HUES6 (cell line): ENCODE results near the gene UNC13B.
"Not testable (repeated sequence)": the region's sequence is repeated elsewhere in the genome, so short reads cannot be mapped to it uniquely, and the experiment has no call there.

Experiments
- H3K27ac ChIP-seq: 2 replicates; pipeline ENCODE4 v1.7.0; 2013; ENCODE audit warnings: low read depth, mild to moderate bottlenecking, low read length, inconsistent platforms
- H3K27me3 ChIP-seq: 2 replicates; pipeline ENCODE4 v1.6.1; 2013; ENCODE audit warnings: low read length; ENCODE audit not compliant: control insufficient read depth, insufficient read depth
- H3K36me3 ChIP-seq: 2 replicates; pipeline ENCODE4 v1.6.1; 2013; ENCODE audit warnings: low read length; ENCODE audit not compliant: control insufficient read depth, insufficient read depth
- H3K4me1 ChIP-seq: 2 replicates; pipeline ENCODE4 v1.6.1; 2013; ENCODE audit warnings: low read length; ENCODE audit not compliant: control insufficient read depth, insufficient read depth
- H3K4me3 ChIP-seq: 2 replicates; pipeline ENCODE4 v1.5.1; 2013; ENCODE audit warnings: low read depth, low read length
- H3K9ac ChIP-seq: one replicate; pipeline ENCODE4 v1.6.1; 2013; ENCODE audit warnings: mild to moderate bottlenecking, low read length
- H3K9me3 ChIP-seq: 2 replicates; pipeline ENCODE4 v1.6.1; 2013; ENCODE audit warnings: low read depth, low read length; ENCODE audit not compliant: control insufficient read depth, insufficient read depth

The UNC13B gene

GRCh38 chr9:35407846-35408245 is 246.0 kb downstream of the UNC13B start:
- Histone ChIP-seq H3K9me3 (no peaks in the 10 kb centered on the region), H3K4me1 (peaks cover 18% of the 10 kb centered on the region), H3K4me3 (no peak overlapping the region), H3K27me3 (no peaks in the 10 kb centered on the region), H3K36me3 (peaks cover 14% of the 10 kb centered on the region), H3K9ac (no peak overlapping the region), H3K27ac (no peak overlapping the region)

GRCh38 chr9:35409434-35409833 is 247.6 kb downstream of the UNC13B start:
- H3K9me3 ChIP-seq, H3K9ac ChIP-seq, H3K4me3 ChIP-seq, H3K27me3 ChIP-seq, H3K36me3 ChIP-seq, H3K27ac ChIP-seq: not testable (repeated sequence)
- H3K4me1 ChIP-seq = peaks cover 18% of the 10 kb centered on the region

- Histone ChIP-seq H3K9me3 (no peaks in the 10 kb centered on the region), H3K36me3 (no peaks in the 10 kb centered on the region), H3K9ac (no peak overlapping the region), H3K27ac (no peak overlapping the region), H3K4me3 (no peak overlapping the region), H3K4me1 (no peaks in the 10 kb centered on the region), H3K27me3 (no peaks in the 10 kb centered on the region)
Measured at GRCh38 chr9:35414889-35415288, 253.1 kb downstream of the UNC13B start.

GRCh38 chr9:35415402-35416097 is 253.7 kb downstream of the UNC13B start:
- Histone ChIP-seq H3K36me3 (no peaks in the 10 kb centered on the region), H3K27me3 (no peaks in the 10 kb centered on the region), H3K4me1 (no peaks in the 10 kb centered on the region), H3K9ac (no peak overlapping the region), H3K4me3 (no peak overlapping the region), H3K27ac (no peak overlapping the region), H3K9me3 (no peaks in the 10 kb centered on the region)

- H3K27me3 ChIP-seq = no peaks in the 10 kb centered on the region
- H3K9me3 ChIP-seq = no peaks in the 10 kb centered on the region
- no peak overlapping the region for H3K9ac ChIP-seq
- H3K4me3 ChIP-seq = no peak overlapping the region
- H3K27ac ChIP-seq = no peak overlapping the region
- no peaks in the 10 kb centered on the region for H3K4me1 ChIP-seq
- no peaks in the 10 kb centered on the region for H3K36me3 ChIP-seq
Measured at GRCh38 chr9:35416098-35416427, 254.3 kb downstream of the UNC13B start.

- Histone ChIP-seq H3K4me1 (no peaks in the 10 kb centered on the region), H3K9me3 (no peaks in the 10 kb centered on the region), H3K9ac (no peak overlapping the region), H3K27me3 (no peaks in the 10 kb centered on the region), H3K4me3 (no peak overlapping the region), H3K27ac (no peak overlapping the region), H3K36me3 (no peaks in the 10 kb centered on the region)
Measured at GRCh38 chr9:35422346-35422745, 260.5 kb downstream of the UNC13B start.

GRCh38 chr9:35422753-35423152 is 260.9 kb downstream of the UNC13B start:
- Histone ChIP-seq H3K9ac (no peak overlapping the region), H3K27ac (no peak overlapping the region), H3K36me3 (no peaks in the 10 kb centered on the region), H3K4me3 (no peak overlapping the region), H3K9me3 (no peaks in the 10 kb centered on the region), H3K27me3 (no peaks in the 10 kb centered on the region), H3K4me1 (no peaks in the 10 kb centered on the region)

- no peaks in the 10 kb centered on the region for H3K4me1 ChIP-seq
Measured at GRCh38 chr9:35423499-35423898, 261.7 kb downstream of the UNC13B start.

GRCh38 chr9:35424356-35425352 is 262.8 kb downstream of the UNC13B start:
- H3K36me3 ChIP-seq = no peaks in the 10 kb centered on the region
- H3K9me3 ChIP-seq = no peaks in the 10 kb centered on the region
- H3K27ac ChIP-seq = no peak overlapping the region
- H3K4me1 ChIP-seq = no peaks in the 10 kb centered on the region
- no peak overlapping the region for H3K9ac ChIP-seq
- no peak overlapping the region for H3K4me3 ChIP-seq
- no peaks in the 10 kb centered on the region for H3K27me3 ChIP-seq

More at GRCh38 chr9:35423499-35423898, 261.7 kb downstream of the UNC13B start:
- H3K27ac ChIP-seq = no peak overlapping the region
- no peaks in the 10 kb centered on the region for H3K36me3 ChIP-seq
- no peaks in the 10 kb centered on the region for H3K27me3 ChIP-seq
- H3K9ac ChIP-seq = no peak overlapping the region
- H3K4me3 ChIP-seq = no peak overlapping the region
- H3K9me3 ChIP-seq = no peaks in the 10 kb centered on the region

- no peaks in the 10 kb centered on the region for H3K36me3 ChIP-seq
- no peaks in the 10 kb centered on the region for H3K27me3 ChIP-seq
- no peak overlapping the region for H3K9ac ChIP-seq
- H3K4me3 ChIP-seq = no peak overlapping the region
- no peaks in the 10 kb centered on the region for H3K4me1 ChIP-seq
- H3K9me3 ChIP-seq = no peaks in the 10 kb centered on the region
- H3K27ac ChIP-seq = no peak overlapping the region
Measured at GRCh38 chr9:35426627-35427026, 264.8 kb downstream of the UNC13B start.

- no peaks in the 10 kb centered on the region for H3K36me3 ChIP-seq
- no peak overlapping the region for H3K27ac ChIP-seq
- no peak overlapping the region for H3K4me3 ChIP-seq
- H3K9ac ChIP-seq = no peak overlapping the region
- H3K9me3 ChIP-seq = no peaks in the 10 kb centered on the region
- no peaks in the 10 kb centered on the region for H3K4me1 ChIP-seq
- H3K27me3 ChIP-seq = no peaks in the 10 kb centered on the region; the same call in 1 of the 2 replicates
Measured at GRCh38 chr9:35431467-35431866, 269.7 kb downstream of the UNC13B start.
